Fibroblast of skin of abdomen (primary cell): ENCODE results near the gene RPS6KC1.
"Not testable (repeated sequence)": the region's sequence is repeated elsewhere in the genome, so short reads cannot be mapped to it uniquely, and the experiment has no call there.

Experiments used
- DNase-seq: peaks from one replicate; pipeline ENCODE4 v3.0.0-alpha.2; 2013

Gene RPS6KC1

GRCh38 chr1:213055767-213056166 is 4.7 kb downstream of the RPS6KC1 start:
- DNase-seq = no peak

GRCh38 chr1:213057264-213058059 is 6.4 kb downstream of the RPS6KC1 start:
- DNase-seq = no peak

GRCh38 chr1:213060836-213061235 is 9.8 kb downstream of the RPS6KC1 start:
- DNase-seq = no peak

DNA sequence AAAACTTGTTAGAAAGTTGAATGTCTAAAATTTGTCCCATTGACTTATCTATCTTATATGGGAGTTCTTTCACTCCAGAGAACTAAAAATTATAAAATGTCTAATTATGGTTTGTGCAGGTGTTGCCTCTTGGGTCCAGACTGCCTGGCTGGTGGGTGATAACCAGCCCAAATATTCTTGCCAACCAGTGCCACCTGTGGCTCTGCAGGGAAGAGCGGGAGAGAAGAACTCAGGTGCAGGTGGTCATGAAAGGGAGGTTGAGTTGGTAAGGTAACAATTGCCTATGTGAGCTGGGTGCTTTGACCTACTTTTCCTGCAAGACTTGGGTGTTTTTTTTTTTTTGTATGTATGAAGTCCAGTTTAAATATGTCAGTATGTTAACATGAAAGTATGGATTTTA is 10.2 kb downstream of the RPS6KC1 start:
- DNase-seq = no peak

DNA sequence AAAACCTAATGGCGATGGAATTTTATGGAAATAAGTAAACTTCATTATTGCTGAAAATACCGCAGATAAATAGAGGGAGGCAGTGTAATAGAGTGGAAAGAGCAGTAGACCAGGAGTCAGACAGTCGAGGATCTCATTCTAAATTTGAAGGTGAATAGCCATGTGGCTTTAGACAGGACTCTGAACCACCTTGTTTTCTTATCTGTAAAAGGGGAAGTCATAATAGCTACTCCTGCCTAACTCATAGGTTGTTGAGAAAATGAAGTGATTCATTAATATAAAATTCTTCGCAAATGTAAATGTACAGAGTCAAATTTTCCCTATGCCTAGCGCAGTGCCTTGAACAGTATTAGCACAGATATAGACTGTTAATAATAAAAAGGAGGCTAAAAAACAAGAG is 14.8 kb downstream of the RPS6KC1 start:
- DNase-seq = no peak

GRCh38 chr1:213066363-213066762 is 15.3 kb downstream of the RPS6KC1 start:
- DNase-seq = no peak

DNA sequence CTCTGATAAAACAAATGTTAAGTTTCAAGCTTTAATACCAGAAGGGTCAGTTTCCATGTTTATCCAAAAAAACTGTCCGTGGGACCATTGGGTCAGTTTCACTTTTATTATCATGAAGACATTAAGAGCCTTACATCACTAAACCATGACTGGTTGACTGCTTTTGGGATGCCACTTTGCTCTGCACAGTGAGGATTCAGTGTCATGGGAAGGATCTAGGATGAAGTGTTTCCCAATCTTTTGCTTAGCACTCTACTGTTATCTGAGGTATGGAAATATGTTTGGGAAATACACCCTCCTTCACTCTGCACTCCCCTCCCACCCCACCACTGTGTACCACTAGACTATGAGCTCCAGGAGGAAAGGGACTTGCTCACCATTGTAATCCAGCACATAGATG is 16.3 kb downstream of the RPS6KC1 start:
- no peak for DNase-seq

- peak; percentile 81 for DNase-seq
Observed at GRCh38 chr1:213070406-213070805, 19.4 kb downstream of the RPS6KC1 start.

DNA sequence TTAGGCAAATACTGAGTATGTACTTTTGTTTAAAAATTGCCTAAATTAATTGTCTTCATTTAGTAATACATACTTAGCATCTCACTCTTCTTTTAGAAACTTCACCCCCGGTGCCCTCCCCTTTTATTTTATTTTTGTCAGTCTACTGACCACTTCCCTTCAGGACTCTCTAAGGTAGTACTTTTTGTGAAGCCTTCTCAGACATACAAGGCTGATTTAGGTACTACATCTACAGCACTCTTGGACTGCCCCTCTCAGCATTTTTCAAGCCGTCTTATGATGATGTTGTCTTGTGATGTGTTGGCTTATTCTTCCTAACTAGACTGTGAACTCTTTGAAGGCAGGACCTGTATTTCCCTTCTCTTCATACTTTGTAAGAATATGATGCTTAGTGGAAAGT is 24.7 kb downstream of the RPS6KC1 start:
- DNase-seq = no peak

DNA sequence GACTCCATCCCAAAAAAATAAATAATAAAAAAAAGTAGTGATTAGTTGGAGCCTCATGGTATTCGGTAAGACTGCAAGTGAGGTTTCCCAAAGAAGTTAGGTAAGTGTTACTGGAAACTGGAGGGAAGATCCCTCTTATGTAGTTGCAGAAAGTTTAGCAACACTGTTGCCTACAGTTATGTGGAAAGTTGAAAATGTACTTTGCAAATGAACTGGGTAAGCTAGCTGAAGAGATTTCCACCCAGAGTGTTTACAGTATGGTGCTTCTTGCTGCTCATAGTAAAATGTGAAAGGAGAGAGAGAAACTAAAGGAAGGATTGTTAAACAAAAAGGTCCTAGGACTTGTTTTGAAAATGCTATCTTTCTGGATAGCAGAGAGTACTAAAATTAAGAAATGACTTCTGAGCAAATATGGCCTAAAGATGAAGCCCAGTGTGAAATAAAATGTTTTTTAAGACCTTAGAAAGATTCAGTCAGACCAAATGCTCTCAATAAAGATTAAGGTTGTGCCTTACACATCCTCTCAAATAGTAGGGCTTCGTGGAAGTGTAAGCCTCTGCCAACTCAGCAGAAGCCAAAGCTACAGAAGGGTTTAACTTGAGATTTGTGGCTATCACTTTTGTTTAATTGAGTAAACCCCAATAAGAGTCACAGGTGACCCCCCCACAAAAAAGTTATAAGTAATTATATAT is 31.5 kb downstream of the RPS6KC1 start:
- DNase-seq = no peak

DNA sequence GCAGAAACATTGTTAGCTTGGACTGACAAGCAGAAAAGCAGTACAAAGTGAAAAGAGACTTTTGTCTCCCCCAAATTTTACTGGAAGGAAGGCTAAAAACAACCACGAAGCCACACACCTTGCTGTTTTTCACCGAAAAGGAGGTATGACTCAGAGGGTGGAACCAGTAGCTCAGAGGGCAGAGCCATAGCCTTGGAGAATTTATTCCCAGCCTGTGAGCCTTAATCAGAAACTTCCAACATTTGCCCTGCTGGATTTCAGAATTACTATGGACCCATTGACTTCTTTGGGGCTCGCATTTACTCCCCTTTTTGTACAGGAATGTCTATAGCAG is 32.0 kb downstream of the RPS6KC1 start:
- no peak for DNase-seq

GRCh38 chr1:213087911-213088310 is 36.9 kb downstream of the RPS6KC1 start:
- DNase-seq = no peak

GRCh38 chr1:213089924-213090677 is 39.1 kb downstream of the RPS6KC1 start:
- DNase-seq = no peak

- DNase-seq = no peak
Observed at GRCh38 chr1:213094446-213094845, 43.4 kb downstream of the RPS6KC1 start.

DNA sequence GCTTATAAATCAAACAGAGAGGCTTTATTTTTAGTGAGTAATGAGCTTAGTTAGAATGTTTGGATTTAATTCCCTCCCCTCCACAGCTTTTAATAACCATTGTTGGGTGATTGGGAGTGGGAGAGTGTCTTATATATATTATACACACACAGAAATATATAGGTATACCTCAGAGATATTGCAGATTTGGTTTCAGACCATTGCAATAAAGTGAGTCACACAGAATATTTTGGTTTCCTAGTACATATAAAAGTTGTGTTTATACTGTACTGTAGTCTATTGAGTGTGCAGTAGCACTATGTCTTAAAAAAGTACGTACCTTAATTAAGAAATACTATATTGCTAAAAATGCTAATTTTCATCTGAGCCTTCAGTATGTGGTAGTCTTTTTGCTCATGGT is 44.4 kb downstream of the RPS6KC1 start:
- no peak for DNase-seq

GRCh38 chr1:213099682-213100399 is 48.8 kb downstream of the RPS6KC1 start:
- no peak for DNase-seq

DNA sequence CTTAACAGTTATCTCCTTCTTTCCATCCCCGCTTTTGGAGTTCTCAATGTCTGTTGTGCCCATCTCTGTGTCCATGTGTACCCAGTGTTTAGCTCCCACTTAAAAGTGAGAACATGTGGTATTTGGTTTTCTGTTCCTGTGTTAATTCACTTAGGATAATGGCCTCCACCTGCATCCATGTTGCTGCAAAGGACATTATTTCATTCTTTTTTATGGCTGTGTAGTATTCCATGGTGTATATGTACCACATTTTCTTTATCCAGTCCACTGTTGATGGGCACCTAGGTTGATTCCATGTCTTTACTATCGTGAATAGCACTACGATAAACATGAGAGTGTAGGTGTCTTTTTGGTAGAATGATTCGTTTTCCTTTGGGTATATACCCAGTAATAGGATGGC is 49.5 kb downstream of the RPS6KC1 start:
- DNase-seq = not testable (repeated sequence)

- no peak for DNase-seq
Observed at GRCh38 chr1:213103377-213104306, 52.6 kb downstream of the RPS6KC1 start.

- no peak for DNase-seq
Observed at GRCh38 chr1:213104604-213105003, 53.6 kb downstream of the RPS6KC1 start.

- DNase-seq = no peak
Observed at GRCh38 chr1:213106298-213106697, 55.3 kb downstream of the RPS6KC1 start.

DNA sequence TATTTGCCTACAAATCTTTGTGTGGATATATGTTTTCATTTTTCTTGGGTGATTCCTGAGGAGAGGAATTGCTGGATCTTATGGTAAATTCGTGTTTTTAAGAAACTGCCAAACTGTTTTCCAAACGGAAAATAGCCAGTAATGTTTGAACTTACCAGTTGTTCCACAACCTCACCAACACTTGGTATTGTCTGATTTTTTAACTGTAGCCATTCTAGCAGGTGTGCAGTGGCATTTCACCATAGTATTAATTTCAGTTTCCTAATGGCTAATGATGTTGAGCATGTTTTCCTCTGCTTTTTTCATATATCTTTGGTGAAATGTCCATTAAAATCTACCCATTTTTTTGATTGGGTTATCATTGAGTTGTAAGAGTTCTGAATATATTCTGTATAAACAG is 56.6 kb downstream of the RPS6KC1 start:
- no peak for DNase-seq
